Epidermal melanocyte (primary cell): ENCODE data around the gene DHX32.

Source experiments
- DNase-seq: peaks from one replicate; pipeline ENCODE4 v3.0.0; 2011; ENCODE audit warnings: low spot score; ENCODE audit not compliant: insufficient read length

DHX32 gene

GRCh38 chr10:125849448-125849847, 31.6 kb downstream of the DHX32 start:
- no peak for DNase-seq

GRCh38 chr10:125848857-125849256, 32.2 kb downstream of the DHX32 start:
- DNase-seq, result no peak

DNA sequence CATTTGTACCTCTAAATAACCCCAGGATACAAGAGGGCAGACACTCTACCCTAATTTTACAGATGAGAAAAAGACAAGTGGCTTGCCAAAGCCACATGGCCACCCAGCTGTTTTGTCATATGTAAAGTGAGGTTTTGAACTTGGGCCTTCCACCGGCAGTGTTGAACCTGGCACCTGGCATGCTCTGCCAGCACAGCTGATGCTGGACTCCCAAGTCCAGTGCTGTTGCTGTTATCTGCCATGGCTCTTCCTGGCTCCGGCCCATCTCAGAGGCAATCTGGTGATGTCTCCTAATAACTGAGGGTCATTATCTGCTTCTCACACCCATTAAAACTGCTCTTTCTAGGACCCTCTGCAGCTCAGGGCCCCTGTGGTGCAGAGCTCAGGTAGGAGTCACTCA, 32.7 kb downstream of the DHX32 start:
- DNase-seq, result no peak

DNA sequence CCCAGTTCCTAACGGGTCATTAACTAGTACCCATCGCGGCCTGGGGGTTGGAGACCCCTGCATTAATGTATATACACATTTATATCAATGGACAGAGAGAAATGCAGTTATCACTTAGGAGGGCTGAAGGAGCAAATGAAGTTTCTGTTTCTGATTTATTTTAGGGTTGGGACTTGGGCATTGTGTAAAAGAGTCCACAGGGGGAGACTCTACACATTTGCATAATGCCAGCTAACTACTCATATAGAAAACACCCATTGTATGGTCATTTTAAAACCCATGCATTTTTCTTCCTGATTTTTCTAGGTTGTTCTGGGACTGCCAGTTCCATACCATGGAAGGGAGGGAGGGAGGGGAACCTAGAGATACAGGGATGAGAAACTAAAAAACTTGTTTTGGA, 34.2 kb downstream of the DHX32 start:
- no peak for DNase-seq

DNA sequence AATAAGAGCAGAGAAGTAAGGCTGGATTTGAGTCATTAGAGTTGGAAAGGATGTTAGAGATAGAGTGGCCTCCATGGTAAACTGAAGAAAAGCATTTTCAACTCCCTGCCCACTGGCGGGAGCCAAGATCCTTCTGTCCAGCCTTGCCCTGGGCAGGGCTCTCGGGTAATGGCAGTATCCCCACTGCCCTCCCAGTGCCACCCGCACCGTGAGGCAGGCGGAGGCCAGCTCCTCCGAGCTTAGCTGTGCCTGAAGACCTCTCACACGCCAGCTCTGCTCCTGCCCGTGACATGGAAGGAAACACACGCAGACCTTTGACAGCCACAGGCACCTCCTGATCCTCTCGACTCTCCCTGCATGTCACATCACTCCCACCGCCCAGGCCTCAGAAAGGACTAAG, 35.5 kb downstream of the DHX32 start:
- no peak for DNase-seq

- no peak for DNase-seq
These were observed 36.3 kb downstream of the DHX32 start for GRCh38 chr10:125844751-125845221.

- no peak for DNase-seq
These were observed 37.3 kb downstream of the DHX32 start for GRCh38 chr10:125843603-125844329.

GRCh38 chr10:125840955-125841354, 40.1 kb downstream of the DHX32 start:
- DNase-seq, result no peak

- DNase-seq, result no peak
These were observed 40.7 kb downstream of the DHX32 start for GRCh38 chr10:125840406-125840805.

DNA sequence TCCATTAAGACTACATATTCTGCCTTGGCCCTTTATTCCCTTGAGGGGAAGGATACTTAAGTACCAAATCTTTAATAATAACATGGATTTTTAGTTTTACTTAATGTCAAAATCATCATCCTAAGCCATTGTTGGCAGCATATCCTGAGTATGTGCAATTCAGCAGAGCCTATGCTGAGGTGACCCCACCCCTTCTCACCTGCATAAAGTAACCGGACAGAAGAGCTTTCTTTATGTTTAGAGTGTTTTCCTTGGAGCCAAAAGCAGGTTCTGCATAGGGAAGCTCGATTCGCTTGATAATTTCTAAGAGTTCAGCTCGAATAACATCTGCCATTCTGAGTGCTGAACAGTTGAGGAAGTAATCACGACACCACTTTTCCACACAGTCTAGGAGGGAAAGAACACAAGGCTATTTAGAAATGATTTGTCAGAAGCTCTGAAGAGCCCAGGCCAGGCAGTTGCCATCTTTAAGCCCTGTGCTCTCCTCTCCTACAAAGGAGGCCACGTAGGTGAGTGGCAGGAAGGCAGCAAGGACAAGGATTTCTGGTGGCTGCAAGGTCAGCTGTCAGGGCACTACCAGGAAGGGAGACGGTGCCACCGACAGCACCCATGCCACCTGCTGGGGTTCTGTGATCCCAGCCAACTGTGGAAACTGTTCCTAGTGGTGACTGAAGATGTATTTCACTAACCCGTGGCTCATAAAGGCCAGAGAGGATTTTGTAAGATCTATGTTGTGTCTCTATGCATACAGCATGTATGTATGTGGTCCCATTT, 42.1 kb downstream of the DHX32 start:
- DNase-seq, result no peak

DNA sequence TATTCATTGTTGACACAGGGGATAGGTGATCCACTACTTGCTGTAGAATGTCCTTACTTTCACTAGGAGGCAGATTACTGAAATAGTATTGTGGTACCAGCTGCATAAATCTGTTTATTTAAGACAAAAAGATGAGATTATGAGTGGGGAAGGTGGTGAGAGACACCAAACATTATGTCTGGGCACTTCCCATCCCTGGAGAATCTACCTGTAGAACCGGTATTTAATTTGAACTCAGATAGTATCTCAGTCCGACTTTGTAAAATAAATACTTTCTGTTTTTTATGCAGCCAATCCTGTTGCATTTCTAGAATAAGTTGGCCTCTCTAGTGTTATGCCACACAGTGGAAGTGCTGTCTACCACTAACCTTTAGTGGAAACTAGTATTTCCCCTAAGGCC, 44.3 kb downstream of the DHX32 start:
- DNase-seq, result no peak

GRCh38 chr10:125828311-125828710, 52.8 kb downstream of the DHX32 start:
- DNase-seq, result no peak

GRCh38 chr10:125827133-125827532, 54.0 kb downstream of the DHX32 start:
- no peak for DNase-seq

DNA sequence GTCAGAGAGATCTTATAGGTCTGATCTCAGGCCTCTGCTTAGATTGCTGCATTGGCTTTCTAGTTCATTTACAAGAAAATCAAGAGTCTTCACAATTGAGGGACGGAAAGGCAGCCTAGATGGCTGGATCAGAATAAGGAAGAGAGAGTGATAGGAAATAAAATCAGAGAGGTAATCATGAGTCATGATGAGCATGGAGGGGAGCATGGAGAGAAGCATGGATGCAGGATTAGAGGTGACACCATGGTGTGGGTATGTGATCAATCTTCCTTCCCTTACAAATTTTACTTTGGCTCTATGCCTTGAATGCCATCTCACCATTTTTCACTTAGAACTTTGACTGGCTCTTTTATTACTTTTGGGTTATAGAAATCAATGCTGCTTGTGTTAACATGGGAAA, 56.4 kb downstream of the DHX32 start:
- DNase-seq, result no peak

GRCh38 chr10:125823663-125824251, 57.3 kb downstream of the DHX32 start:
- DNase-seq, result no peak

GRCh38 chr10:125822878-125823662, 58.0 kb downstream of the DHX32 start, which contains the start of the genes BCCIP and UROS:
Gene BCCIP, plus strand, starts transcription at chr10:125823546. Its CDS starts 12 bp downstream, at chr10:125823558.
Gene UROS, minus strand, starts transcription at chr10:125823258. Its CDS starts 6,759 bp downstream, at chr10:125816499.
- DNase-seq, result peak; percentile 74

- no peak for DNase-seq
These were observed 60.4 kb downstream of the DHX32 start for GRCh38 chr10:125820701-125821100.

- DNase-seq, result no peak
These were observed 63.6 kb downstream of the DHX32 start for GRCh38 chr10:125817337-125817946.

DNA sequence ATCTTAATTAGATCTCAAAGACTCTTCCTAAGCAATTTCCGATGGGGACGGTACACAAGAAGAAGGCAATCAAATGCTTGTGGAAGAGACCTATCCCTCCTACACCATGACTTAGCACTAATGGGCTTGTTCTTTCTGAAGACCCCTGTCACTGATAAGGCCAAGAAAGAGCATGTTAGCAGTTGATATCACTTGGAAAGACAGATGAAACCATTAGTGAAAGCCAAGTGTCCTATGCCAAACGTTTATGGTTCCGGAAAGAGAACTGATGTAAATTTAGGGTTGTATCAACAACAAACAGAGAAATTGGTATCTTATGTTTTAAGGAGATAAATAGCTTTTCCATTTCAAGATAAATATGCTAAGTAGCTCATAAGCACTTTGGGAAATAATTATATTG, 64.5 kb downstream of the DHX32 start:
- DNase-seq, result no peak

GRCh38 chr10:125815764-125816163, 65.3 kb downstream of the DHX32 start:
- no peak for DNase-seq
